Tibial artery (tissue), 4 donors: Measurements from ENCODE around the gene OR9A4.
"Not testable (repeated sequence)": the region's sequence is repeated elsewhere in the genome, so short reads cannot be mapped to it uniquely, and the experiment has no call there.

Source experiments
- DNase-seq, 2 donors: peaks; one replicate each; pipeline ENCODE4 v3.0.0-alpha.2; 2019
- H3K27ac ChIP-seq, 2 donors: fragments of 200-600 bp; sonication (generic) in 1 of 2; 1 replicate in 1 of 2; 2 replicates in 1 of 2; pipeline ENCODE4 v1.5.1; 2018 to 2019; ENCODE audit warnings: mild to moderate bottlenecking in 1 of 2
- H3K27me3 ChIP-seq, 2 donors: fragments of 200-600 bp; sonication (generic) in 1 of 2; one replicate each; pipeline versions ENCODE4 v1.5.1 to v1.6.0; 2016 to 2019
- H3K36me3 ChIP-seq, 3 donors: fragments of 200-600 bp; sonication (generic) in 2 of 3; one replicate each; pipeline ENCODE4 v1.5.1; 2016 to 2019; ENCODE audit warnings: mild to moderate bottlenecking in 2 of 3
- H3K4me1 ChIP-seq, 4 donors: fragments of 200-600 bp; sonication (generic) in 2 of 4; 1 replicate in 3 of 4; 2 replicates in 1 of 4; pipeline ENCODE4 v1.5.1; 2016 to 2019
- H3K4me3 ChIP-seq, 2 donors: fragments of 200-600 bp; sonication (generic) in 1 of 2; 1 replicate in 1 of 2; 2 replicates in 1 of 2; pipeline ENCODE4 v1.5.1; 2018 to 2019; ENCODE audit warnings: mild to moderate bottlenecking in 2 of 2
- H3K9me3 ChIP-seq, 3 donors: fragments of 200-600 bp; sonication (generic) in 1 of 3; one replicate each; pipeline ENCODE4 v1.5.1; 2016 to 2019
- CTCF ChIP-seq, 2 experiments: fragments of 200-600 bp in 1 of 2; fragments of 450-650 bp in 1 of 2; IDR thresholded peaks; one replicate each; pipeline ENCODE4 v1.5.1; 2017 to 2019; ENCODE audit warnings: antibody characterized with exemption in 2 of 2, mild to moderate bottlenecking in 1 of 2, moderate library complexity in 1 of 2
- intact Hi-C: fragments of 100-400 bp; cut with DNase I; formaldehyde crosslinking; loops from one replicate; pipeline ENCODE4 v1.15.0; 2023; ENCODE audit warnings: low total_unique reads

The OR9A4 gene

DNA sequence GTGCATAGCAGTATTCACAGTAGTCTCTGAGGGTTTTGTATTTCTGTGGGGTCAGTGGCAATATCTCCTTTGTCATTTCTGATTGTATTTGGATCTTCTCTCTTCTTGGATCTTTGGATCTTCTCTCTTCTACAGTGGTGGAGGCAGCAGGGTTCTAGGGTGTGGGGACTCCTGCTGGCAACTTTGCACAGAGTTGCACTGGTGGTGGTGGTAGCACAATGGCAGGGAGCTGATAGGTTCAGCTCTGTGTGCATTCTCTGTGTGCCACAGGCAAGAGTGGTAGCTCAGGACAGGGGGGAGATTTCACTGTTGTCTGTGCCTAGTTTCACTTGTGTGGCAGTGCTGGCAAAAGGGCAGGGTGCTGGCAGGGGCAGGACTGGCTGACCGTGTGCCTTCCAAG, 39.8 kb upstream of the OR9A4 start:
- Histone ChIP-seq H3K9me3 (peaks cover 3 to 6% (median 5%) of the 10 kb centered on the region in 3 donors), H3K27ac (no peak overlapping the region), H3K27me3 (no peaks in the 10 kb centered on the region), H3K4me3 (no peak overlapping the region), H3K36me3 (no peaks in the 10 kb centered on the region), H3K4me1 (no peaks in the 10 kb centered on the region)
- DNase-seq = no peak
- intact Hi-C loops = no loop called here
- no peak for TF ChIP-seq CTCF (IDR thresholded peaks at IDR 0.05)

GRCh38 chr7:141877365-141877764, 38.8 kb upstream of the OR9A4 start:
- no peak overlapping the region for H3K27ac ChIP-seq
- TF ChIP-seq CTCF (IDR thresholded peaks at IDR 0.05) = no peak
- no peaks in the 10 kb centered on the region for H3K4me1 ChIP-seq
- intact Hi-C loops = no loop called here
- no peaks in the 10 kb centered on the region for H3K27me3 ChIP-seq
- H3K36me3 ChIP-seq = no peaks in the 10 kb centered on the region
- H3K9me3 ChIP-seq = peaks cover 0 to 6% (median 5%) of the 10 kb centered on the region in 3 donors
- H3K4me3 ChIP-seq = no peak overlapping the region
- no peak for DNase-seq

- TF ChIP-seq CTCF (IDR thresholded peaks at IDR 0.05) = no peak
- H3K4me1 ChIP-seq = no peaks in the 10 kb centered on the region
- H3K27ac ChIP-seq = no peak overlapping the region
- no peak for DNase-seq
- H3K36me3 ChIP-seq = no peaks in the 10 kb centered on the region
- intact Hi-C loops = no loop called here
- no peaks in the 10 kb centered on the region for H3K27me3 ChIP-seq
- peaks cover 0 to 6% (median 5%) of the 10 kb centered on the region in 3 donors for H3K9me3 ChIP-seq
- no peak overlapping the region for H3K4me3 ChIP-seq
Observed at GRCh38 chr7:141880960-141881359, 35.2 kb upstream of the OR9A4 start.

GRCh38 chr7:141884539-141885225, 31.5 kb upstream of the OR9A4 start:
- Histone ChIP-seq H3K27ac (no peak overlapping the region), H3K4me1 (no peaks in the 10 kb centered on the region), H3K9me3 (peaks cover 0 to 6% (median 0%) of the 10 kb centered on the region in 3 donors), H3K27me3 (no peaks in the 10 kb centered on the region), H3K4me3 (no peak overlapping the region), H3K36me3 (no peaks in the 10 kb centered on the region)
- TF ChIP-seq CTCF (IDR thresholded peaks at IDR 0.05) = no peak
- no peak for DNase-seq
- intact Hi-C loops = no loop called here

- DNase-seq = no peak
- Histone ChIP-seq H3K9me3 (no peaks in the 10 kb centered on the region), H3K36me3 (no peaks in the 10 kb centered on the region), H3K27me3 (no peaks in the 10 kb centered on the region), H3K4me1 (no peaks in the 10 kb centered on the region), H3K4me3 (no peak overlapping the region), H3K27ac (no peak overlapping the region)
- intact Hi-C loops = no loop called here
- no peak for TF ChIP-seq CTCF (IDR thresholded peaks at IDR 0.05)
Observed at GRCh38 chr7:141889321-141889720, 26.9 kb upstream of the OR9A4 start.

- H3K36me3 ChIP-seq = no peaks in the 10 kb centered on the region
- no peak for DNase-seq
- H3K27me3 ChIP-seq = no peaks in the 10 kb centered on the region
- H3K4me3 ChIP-seq = no peak overlapping the region
- H3K27ac ChIP-seq = no peak overlapping the region
- intact Hi-C loops = no loop called here
- H3K9me3 ChIP-seq = no peaks in the 10 kb centered on the region
- TF ChIP-seq CTCF (IDR thresholded peaks at IDR 0.05) = no peak
- no peaks in the 10 kb centered on the region for H3K4me1 ChIP-seq
Observed at GRCh38 chr7:141891336-141891735, 24.9 kb upstream of the OR9A4 start.

- intact Hi-C loops, H3K27ac ChIP-seq, DNase-seq, H3K27me3 ChIP-seq, H3K4me1 ChIP-seq, H3K9me3 ChIP-seq, H3K36me3 ChIP-seq, H3K4me3 ChIP-seq: not testable (repeated sequence)
Observed at GRCh38 chr7:141899366-141899765, 16.8 kb upstream of the OR9A4 start.
